H1 (cell line): ENCODE results near the gene RAG2. TPM values are rescaled to one million over a fixed set of nuclear protein-coding genes. Genes with fewer than 3 reads are reported as not detected.

Experiments used
- CTCF ChIA-PET: fragments of 300-600 bp; sonication (Branson Sonifier 250); formaldehyde crosslinking; loops from one replicate; lab custom pipeline; 2021; ENCODE audit not compliant: partially characterized antibody; lab: Charles Lee
- POLR2A ChIA-PET: fragments of 300-600 bp; sonication (Branson Sonifier 250); formaldehyde crosslinking; loops from one replicate; lab custom pipeline; 2021; ENCODE audit warnings: inconsistent platforms; ENCODE audit not compliant: partially characterized antibody; lab: Charles Lee
- DNase-seq, 2 experiments: peaks; one replicate each; pipeline versions ENCODE4 v3.0.0 to v3.0.0-alpha.2; 2010 to 2022; ENCODE audit warnings: low spot score in 2 of 2, low read depth in 1 of 2, mixed read lengths in 1 of 2
- FAIRE-seq: peaks from 2 replicates; lab custom pipeline; 2011; peaks lifted over from hg19 to GRCh38; lab: Jason Lieb, UNC
- H2AFZ ChIP-seq: 2 replicates; pipeline ENCODE4 v1.8.1; 2012; ENCODE audit warnings: low read length, inconsistent platforms
- H2AK5ac ChIP-seq: 2 replicates; pipeline ENCODE4 v1.6.1; 2013; ENCODE audit warnings: low read depth, low read length
- H2BK120ac ChIP-seq: replicated peaks from 2 replicates; pipeline ENCODE3; 2013; ENCODE audit warnings: low read depth, low read length, inconsistent platforms
- H2BK12ac ChIP-seq: 2 replicates; pipeline ENCODE4 v1.6.1; 2013; ENCODE audit warnings: low read depth, low read length
- H2BK15ac ChIP-seq: 2 replicates; pipeline ENCODE4 v1.6.1; 2013; ENCODE audit warnings: low read length
- H2BK20ac ChIP-seq: 2 replicates; pipeline ENCODE4 v1.6.1; 2013; ENCODE audit warnings: low read length
- H2BK5ac ChIP-seq: 2 replicates; pipeline ENCODE4 v1.6.1; 2013; ENCODE audit warnings: low read depth, low read length
- H3K14ac ChIP-seq: 2 replicates; pipeline ENCODE4 v1.6.1; 2013; ENCODE audit warnings: inconsistent platforms; ENCODE audit not compliant: insufficient read length
- H3K18ac ChIP-seq: 2 replicates; pipeline ENCODE4 v1.6.1; 2013; ENCODE audit warnings: low read length; ENCODE audit errors: extremely low read depth
- H3K23ac ChIP-seq: 2 replicates; pipeline ENCODE4 v1.6.1; 2013; ENCODE audit warnings: inconsistent platforms; ENCODE audit not compliant: insufficient read length
- H3K23me2 ChIP-seq: 2 replicates; pipeline ENCODE4 v1.6.1; 2013; ENCODE audit warnings: low read depth, low read length
- H3K27ac ChIP-seq: 2 replicates; pipeline ENCODE4 v1.6.1; 2011; ENCODE audit warnings: low read depth, low read length, inconsistent platforms
- H3K27me3 ChIP-seq, 4 experiments: replicated peaks in 1 of 4; 1 replicate in 1 of 4; 2 replicates in 3 of 4; pipeline versions ENCODE4 v1.6.1 to v1.8.1; 2011 to 2013; ENCODE audit warnings: low read length in 3 of 4, mild to moderate bottlenecking in 3 of 4, inconsistent platforms in 2 of 4, mixed read lengths in 2 of 4, moderate library complexity in 1 of 4; ENCODE audit not compliant: control insufficient read depth in 3 of 4, insufficient read depth in 3 of 4; ENCODE audit errors: extremely low read depth in 1 of 4
- H3K36me3 ChIP-seq, 4 experiments: 2 replicates each; pipeline versions ENCODE4 v1.6.1 to v1.8.1; 2011 to 2013; ENCODE audit warnings: mild to moderate bottlenecking in 4 of 4, low read length in 3 of 4, moderate library complexity in 2 of 4, control low read depth in 1 of 4, inconsistent platforms in 1 of 4; ENCODE audit not compliant: insufficient read depth in 4 of 4, control insufficient read depth in 2 of 4
- H3K4ac ChIP-seq: replicated peaks from 2 replicates; pipeline ENCODE3; 2013; ENCODE audit warnings: low read length, low read depth, mixed read lengths, inconsistent platforms; ENCODE audit not compliant: insufficient read length
- H3K4me1 ChIP-seq, 4 experiments: replicated peaks in 1 of 4; 1 replicate in 1 of 4; 2 replicates in 3 of 4; pipeline versions ENCODE4 v1.6.1 to v1.8.1; 2011 to 2013; ENCODE audit warnings: low read length in 3 of 4, inconsistent platforms in 2 of 4, mixed read lengths in 1 of 4; ENCODE audit not compliant: insufficient read depth in 4 of 4, control insufficient read depth in 3 of 4
- H3K4me2 ChIP-seq, 2 experiments: 2 replicates each; pipeline versions ENCODE4 v1.6.1 to v1.8.1; 2011 to 2013; ENCODE audit warnings: low read depth in 2 of 2, low read length in 2 of 2, control low read depth in 1 of 2, inconsistent platforms in 1 of 2, mild to moderate bottlenecking in 1 of 2; ENCODE audit not compliant: insufficient read depth in 1 of 2
- H3K4me3 ChIP-seq, 4 experiments: fragments of 200-600, 300-600 bp in 1 of 4; sonication (generic), shearing (Covaris generic), sonication (Bioruptor Twin) in 1 of 4; 2 replicates each; pipeline versions ENCODE4 v1.5.1 to v1.8.1; 2011 to 2016; ENCODE audit warnings: low read length in 4 of 4, low read depth in 3 of 4, control low read depth in 2 of 4, inconsistent platforms in 2 of 4, mild to moderate bottlenecking in 2 of 4, mixed read lengths in 1 of 4, moderate library complexity in 1 of 4; ENCODE audit not compliant: insufficient read depth in 2 of 4; ENCODE audit errors: extremely low read depth in 1 of 4
- H3K56ac ChIP-seq: replicated peaks from 2 replicates; pipeline ENCODE3; 2013; ENCODE audit warnings: low read depth, mild to moderate bottlenecking, mixed read lengths, low read length, inconsistent platforms; ENCODE audit not compliant: insufficient read length
- H3K79me1 ChIP-seq: 2 replicates; pipeline ENCODE4 v1.6.1; 2013; ENCODE audit warnings: low read depth, low read length, control low read depth
- H3K79me2 ChIP-seq, 2 experiments: 2 replicates each; pipeline versions ENCODE4 v1.6.1 to v1.8.1; 2012 to 2013; ENCODE audit warnings: low read length in 2 of 2, mild to moderate bottlenecking in 2 of 2, inconsistent platforms in 1 of 2; ENCODE audit not compliant: insufficient read depth in 2 of 2, control insufficient read depth in 1 of 2
- H3K9ac ChIP-seq, 4 experiments: replicated peaks in 1 of 4; 1 replicate in 1 of 4; 2 replicates in 3 of 4; pipeline versions ENCODE4 v1.6.1 to v1.8.1; 2011 to 2013; ENCODE audit warnings: low read depth in 3 of 4, low read length in 3 of 4, control low read depth in 2 of 4, mild to moderate bottlenecking in 2 of 4, moderate library complexity in 2 of 4, inconsistent platforms in 1 of 4; ENCODE audit errors: extremely low read depth in 1 of 4
- H3K9me3 ChIP-seq, 2 experiments: 2 replicates each; pipeline versions ENCODE4 v1.6.1 to v1.8.1; 2012 to 2013; ENCODE audit warnings: mild to moderate bottlenecking in 2 of 2, moderate library complexity in 2 of 2, control low read depth in 1 of 2, inconsistent platforms in 1 of 2, low read depth in 1 of 2, low read length in 1 of 2, mixed read lengths in 1 of 2; ENCODE audit not compliant: insufficient read depth in 2 of 2
- H4K20me1 ChIP-seq, 2 experiments: replicated peaks in 1 of 2; 2 replicates each; pipeline versions ENCODE3 to v1.8.1; 2011 to 2013; ENCODE audit warnings: inconsistent platforms in 2 of 2, low read length in 2 of 2, mild to moderate bottlenecking in 1 of 2; ENCODE audit not compliant: insufficient read depth in 2 of 2, control insufficient read depth in 1 of 2
- H4K5ac ChIP-seq: 2 replicates; pipeline ENCODE4 v1.6.1; 2013; ENCODE audit warnings: low read length, low read depth, mixed read lengths, inconsistent platforms; ENCODE audit not compliant: insufficient read length
- H4K8ac ChIP-seq: 2 replicates; pipeline ENCODE4 v1.8.0; 2013; ENCODE audit warnings: mild to moderate bottlenecking, moderate library complexity, low read length, inconsistent platforms; ENCODE audit not compliant: insufficient read depth; ENCODE audit errors: extremely low read depth
- H4K91ac ChIP-seq: replicated peaks from 2 replicates; pipeline ENCODE3; 2013; ENCODE audit warnings: low read length, mixed read lengths, inconsistent platforms; ENCODE audit not compliant: insufficient read length
- ASH2L ChIP-seq: fragments of 200-600, 300-600 bp; sonication (generic); IDR thresholded peaks from one replicate; pipeline ENCODE4 v1.7.1; 2017; ENCODE audit warnings: low read length
- BACH1 ChIP-seq: IDR thresholded peaks from 2 replicates; pipeline ENCODE4 v1.6.1; 2012; ENCODE audit warnings: low read length, improper control_type of control experiment
- CBX8 ChIP-seq: fragments of 300-800, 300-1000 bp; sonication (generic); IDR thresholded peaks from 2 replicates; pipeline ENCODE4 v1.7.1; 2016; ENCODE audit warnings: low read depth, low read length, borderline replicate concordance
- CTCF ChIP-seq, 3 experiments: IDR thresholded peaks; 1 replicate in 2 of 3; 2 replicates in 1 of 3; pipeline versions ENCODE4 v1.5.1 to v1.6.1; 2011; ENCODE audit warnings: low read length in 3 of 3, mild to moderate bottlenecking in 3 of 3, inconsistent platforms in 2 of 3, low read depth in 1 of 3, moderate library complexity in 1 of 3; ENCODE audit not compliant: insufficient read depth in 1 of 3; ENCODE audit errors: control extremely low read depth in 1 of 3
- HDAC6 ChIP-seq: IDR thresholded peaks from one replicate; pipeline ENCODE4 v1.7.1; 2012; ENCODE audit warnings: low read depth, mild to moderate bottlenecking, inconsistent platforms, low read length, moderate library complexity
- KDM1A ChIP-seq: fragments of 200-600, 300-600 bp; sonication (generic); IDR thresholded peaks from 2 replicates; pipeline ENCODE4 v1.7.1; 2016; ENCODE audit warnings: mild to moderate bottlenecking, low read length, borderline replicate concordance
- NRF1 ChIP-seq: IDR thresholded peaks from 2 replicates; pipeline ENCODE4 v1.6.1; 2011; ENCODE audit warnings: mild to moderate bottlenecking, low read depth, low read length, improper control_type of control experiment
- RAD21 ChIP-seq, 2 experiments: IDR thresholded peaks in 1 of 2; conservative IDR thresholded peaks in 1 of 2; 2 replicates each; pipeline ENCODE4 v1.6.1; 2011; ENCODE audit warnings: low read depth in 2 of 2, low read length in 2 of 2, improper control_type of control experiment in 1 of 2, inconsistent platforms in 1 of 2, mild to moderate bottlenecking in 1 of 2, moderate library complexity in 1 of 2
- SIRT6 ChIP-seq: IDR thresholded peaks from one replicate; pipeline ENCODE4 v1.7.1; 2012; ENCODE audit warnings: low read length, inconsistent platforms
- SRF ChIP-seq: IDR thresholded peaks from 2 replicates; pipeline ENCODE4 v1.6.1; 2011; ENCODE audit warnings: mild to moderate bottlenecking, low read depth, low read length, moderate library complexity
- WGBS, 2 experiments: shearing (Covaris generic) in 1 of 2; methylation state at CpG; one replicate each; pipeline versions ENCODE4 v1.1.6 to v1.1.7; 2013 to 2015; ENCODE audit warnings: low lambda C conversion rate in 2 of 2, mixed read lengths in 2 of 2, inconsistent platforms in 1 of 2, low coverage in 1 of 2, missing lambda C conversion rate in 1 of 2; ENCODE audit not compliant: insufficient replicate concordance in 2 of 2, insufficient coverage in 1 of 2, insufficient read length in 1 of 2; ENCODE audit errors: extremely low coverage in 1 of 2, missing lambda C conversion rate in 1 of 2; 5-methylcytosine and 5-hydroxymethylcytosine counted together
- polyA plus RNA-seq, 7 experiments: library from polyadenylated mRNA; depleted of rRNA in 3 of 7; stranded (reverse) in 5 of 7; unstranded in 2 of 7; fragments of >200 nt in 5 of 7; fragments of 200-250 nt in 2 of 7; gene quantifications; 1 replicate in 5 of 7; 2 replicates in 1 of 7; 4 replicates in 1 of 7; pipeline versions ENCODE4 v1.2.1 to v1.2.3, GENCODE V29; 2011 to 2013; ENCODE audit warnings: missing spikeins in 2 of 7, mixed read lengths in 2 of 7
- total RNA-seq: library from RNA; stranded (reverse); fragmentation: NEBNext Ultra II Directional; extraction: Animal tissue kit (Norgen Biotek cat#: 25700); gene quantifications from 2 replicates; pipeline ENCODE4 v1.2.1, GENCODE V29; 2021

RAG2 gene
- total and polyA plus RNA-seq, 2 of the 8 experiments (the other 6 are each of a cell fraction or from before 2014, with no cell fraction given): not detected

GRCh38 chr11:36558571-36559413, 39.2 kb downstream of the RAG2 start:
- Histone ChIP-seq H2BK5ac (no peak overlapping the region), H3K23ac (no peak overlapping the region), H3K56ac (no peak overlapping the region), H2AK5ac (no peak overlapping the region), H2BK12ac (no peak overlapping the region), H4K91ac (no peak overlapping the region), H3K9me3 (peaks cover 0 to 3% of the 10 kb centered on the region in 2 experiments; a peak in 1 of 4 replicates), H3K4me3 (no peak overlapping the region), H3K23me2 (no peaks in the 10 kb centered on the region), H3K4me1 (no peaks in the 10 kb centered on the region), H3K27me3 (no peaks in the 10 kb centered on the region), H2BK120ac (no peak overlapping the region), H4K8ac (no peak overlapping the region), H4K20me1 (no peaks in the 10 kb centered on the region), H2AFZ (no peak overlapping the region), H3K27ac (no peak overlapping the region), H3K18ac (no peak overlapping the region), H3K4ac (no peak overlapping the region), H3K9ac (no peak overlapping the region), H3K4me2 (no peak overlapping the region), H3K36me3 (no peaks in the 10 kb centered on the region; a peak in 1 of 8 replicates), H3K14ac (no peak overlapping the region), H2BK15ac (no peak overlapping the region), H3K79me2 (no peaks in the 10 kb centered on the region), H4K5ac (no peak overlapping the region), H3K79me1 (no peaks in the 10 kb centered on the region), H2BK20ac (no peak overlapping the region)
- POLR2A ChIA-PET: no interaction called here
- no peak for DNase-seq
- CTCF ChIA-PET: no interaction called here
- no peak for FAIRE-seq
- WGBS, 2 experiments: 86% methylated on average over 4 of the region's 4 CpGs; no CpG with 5 or more reads in 1 of the 2 experiments
- TF ChIP-seq HDAC6 (no peak), SRF (no peak), BACH1 (no peak), SIRT6 (no peak), RAD21 (IDR thresholded peaks at IDR 0.05 in 1 of 2, conservative IDR thresholded peaks at IDR 0.05 in 1 of 2; ENCODE audit: low read depth in 2 of 2, low read length in 2 of 2) (no peak), KDM1A (no peak), NRF1 (no peak), CTCF (IDR thresholded peaks at IDR 0.05; ENCODE audit: control extremely low read depth in 1 of 3, insufficient read depth in 1 of 3, low read depth in 1 of 3, low read length in 3 of 3) (no peak), ASH2L (no peak), CBX8 (no peak)
